A204.1 (cell line): Measurements from ENCODE around the gene TFAM.

ENCODE experiments used
- FAIRE-seq: peaks from 2 replicates; lab custom pipeline; 2012; peaks lifted over from hg19 to GRCh38; lab: Jason Lieb, UNC

The TFAM gene

GRCh38 chr10:58433571-58433970 is 48.4 kb downstream of the TFAM start:
- FAIRE-seq = no peak

DNA sequence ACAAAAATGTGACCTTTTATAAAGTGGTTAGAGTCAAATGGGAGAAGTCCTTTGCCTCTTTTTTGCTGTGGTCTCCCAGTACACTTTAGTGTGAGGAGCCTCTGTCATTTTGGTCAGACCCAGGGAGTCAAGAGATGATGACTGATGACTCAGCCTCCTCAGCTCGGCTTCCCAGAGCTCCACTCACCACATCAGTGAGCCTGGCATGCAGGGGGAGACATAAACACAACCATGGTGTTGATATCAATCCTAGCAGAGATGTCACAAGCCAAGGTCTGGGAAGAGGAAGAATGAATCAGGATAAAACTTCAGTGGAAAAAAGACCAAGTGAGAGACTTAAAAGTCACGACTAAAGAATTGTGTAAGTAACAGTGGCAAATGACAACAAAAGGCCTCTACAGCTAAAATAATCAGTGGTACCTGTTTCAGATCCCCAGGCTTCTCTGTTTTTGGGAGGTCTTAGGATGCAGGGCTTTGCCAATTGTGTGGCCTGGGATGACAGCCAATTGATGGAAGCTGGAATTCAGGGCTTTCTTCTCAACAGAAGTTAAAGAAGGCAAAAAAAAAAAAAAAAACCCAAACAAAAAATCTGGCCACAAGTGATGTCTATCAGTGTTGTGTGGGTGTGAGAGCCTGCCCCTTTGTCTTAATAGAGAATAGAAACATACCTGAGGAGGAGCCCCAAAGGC is 50.2 kb downstream of the TFAM start:
- FAIRE-seq = no peak

DNA sequence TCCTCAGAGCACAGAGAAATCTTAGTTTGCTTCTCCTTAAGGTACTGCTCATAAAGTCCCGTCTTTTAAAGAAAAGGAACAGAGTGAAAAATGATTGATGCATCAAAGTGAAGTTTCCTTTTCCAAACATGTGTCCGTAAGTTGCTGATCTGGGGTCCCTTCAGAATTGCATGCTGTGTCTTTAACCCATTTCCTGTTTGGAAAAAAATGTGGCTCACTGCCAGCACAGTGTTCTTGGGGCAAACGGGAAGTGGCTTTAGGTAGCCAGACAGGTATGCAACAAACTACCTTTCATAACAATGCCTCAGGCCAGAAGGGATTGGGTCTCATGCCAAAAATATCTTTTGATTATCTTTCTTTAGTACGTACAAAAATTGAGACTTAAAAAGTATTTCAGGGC is 50.9 kb downstream of the TFAM start:
- FAIRE-seq = no peak

- no peak for FAIRE-seq
Measured at GRCh38 chr10:58438340-58438871, 53.2 kb downstream of the TFAM start.

DNA sequence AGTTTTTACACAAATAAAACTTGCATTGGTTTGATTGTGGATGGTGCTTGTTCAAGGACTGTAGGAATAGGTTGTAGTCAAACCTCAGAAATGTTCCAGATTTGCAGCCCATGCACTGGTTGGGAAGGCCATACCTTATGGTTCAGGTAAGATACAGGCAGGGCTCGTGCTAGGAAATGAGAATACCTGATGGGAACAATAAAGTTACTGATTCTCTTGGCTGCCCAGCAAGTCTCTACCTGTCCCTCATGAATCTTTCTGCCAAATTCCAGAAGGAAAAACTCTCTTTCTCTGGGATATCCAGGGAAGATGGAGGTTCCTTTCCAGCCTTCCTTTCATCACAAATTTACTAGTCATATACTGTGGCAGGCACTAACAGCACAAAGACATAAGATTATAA is 53.8 kb downstream of the TFAM start:
- no peak for FAIRE-seq

DNA sequence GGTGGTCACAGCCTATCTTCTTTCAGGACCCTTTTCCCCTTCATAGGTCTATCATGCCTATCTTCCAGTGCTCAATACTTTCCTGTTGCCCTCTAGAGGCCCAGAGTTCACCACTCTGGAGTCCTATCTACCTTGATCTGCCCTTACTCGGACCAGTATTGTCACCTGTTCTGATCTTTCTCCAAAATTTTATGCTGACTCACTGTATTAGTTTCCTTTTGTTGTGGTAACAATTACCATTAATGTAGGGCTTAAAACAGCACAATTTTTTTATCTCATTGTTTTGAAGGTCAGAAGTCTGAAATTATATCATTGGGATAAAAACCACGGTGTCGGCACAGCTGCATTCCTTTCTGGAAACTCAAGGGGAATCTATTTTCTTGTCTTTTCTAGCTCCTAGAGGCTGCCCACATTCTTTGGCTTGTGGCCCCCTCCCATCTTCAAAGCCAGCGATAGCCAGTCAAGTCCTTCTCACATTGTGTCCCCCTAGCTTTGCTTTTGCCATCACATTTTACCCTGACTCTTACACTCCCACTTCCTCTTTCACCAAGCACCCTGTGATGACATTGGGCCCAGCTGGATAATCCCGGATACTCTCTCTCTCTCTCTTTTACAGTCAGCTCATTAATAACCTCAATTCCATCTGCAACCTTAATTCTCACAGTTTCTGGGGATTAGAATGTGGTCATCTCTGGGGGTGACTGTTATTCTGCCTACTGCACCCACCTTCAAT is 54.6 kb downstream of the TFAM start:
- no peak for FAIRE-seq

- no peak for FAIRE-seq
Measured at GRCh38 chr10:58440484-58440883, 55.3 kb downstream of the TFAM start.

GRCh38 chr10:58444321-58444720 is 59.1 kb downstream of the TFAM start:
- FAIRE-seq = no peak

DNA sequence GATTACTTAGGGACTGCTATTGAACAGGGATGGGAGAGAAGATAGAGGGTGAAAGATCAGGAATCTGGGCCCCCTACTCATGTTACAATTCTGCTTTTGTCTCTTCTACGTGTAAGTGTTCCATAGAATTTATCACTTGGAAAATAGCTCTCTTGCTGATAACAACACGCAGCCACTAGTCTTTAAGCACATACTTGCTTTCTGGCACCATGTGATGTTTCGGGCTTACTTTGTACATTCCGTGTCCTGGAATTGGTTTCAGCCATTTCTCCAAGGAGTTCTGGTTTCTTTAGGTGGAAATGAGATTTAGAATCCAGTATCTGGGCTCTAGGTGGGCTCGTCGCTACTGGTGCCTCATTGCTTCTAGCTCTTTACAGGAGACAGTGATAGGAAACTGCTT is 59.7 kb downstream of the TFAM start:
- FAIRE-seq = no peak

DNA sequence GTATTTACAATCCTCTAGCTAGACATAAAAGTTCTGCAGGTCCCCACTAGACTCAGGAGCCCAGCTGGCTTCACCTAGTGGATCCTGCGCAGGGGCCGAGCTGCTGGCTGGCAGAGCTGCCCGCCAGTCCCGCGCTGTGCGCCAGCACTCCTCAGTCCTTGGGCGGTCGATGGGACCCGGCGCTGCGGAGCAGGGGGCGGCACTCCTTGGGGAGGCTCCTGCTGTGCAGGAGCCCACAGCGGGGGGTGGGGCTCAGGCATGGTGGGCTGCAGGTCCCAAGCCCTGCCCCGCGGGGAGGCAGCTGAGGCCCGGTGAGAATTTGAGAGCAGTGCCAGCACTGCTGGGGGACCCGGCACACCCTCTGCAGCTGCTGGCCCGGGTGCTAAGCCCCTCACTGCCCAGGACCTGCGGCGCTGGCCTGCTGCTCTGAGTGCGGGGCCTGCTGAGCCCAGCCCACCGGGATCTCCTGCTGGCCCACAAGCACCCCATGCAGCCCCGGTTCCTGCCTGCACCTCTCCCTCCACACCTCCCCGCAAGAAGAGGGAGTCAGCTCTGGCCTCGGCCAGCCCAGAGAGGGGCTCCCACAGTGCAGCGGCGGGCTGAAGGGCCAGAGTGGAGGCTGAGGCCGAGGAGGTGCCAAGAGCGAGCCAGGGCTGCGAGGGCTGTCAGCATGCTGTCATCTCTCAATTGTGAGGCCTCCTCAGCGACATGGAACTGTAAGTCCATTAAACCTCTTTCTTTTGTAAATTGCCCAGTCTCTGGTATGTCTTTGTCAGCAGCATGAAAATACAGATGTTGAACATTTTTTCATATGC is 63.1 kb downstream of the TFAM start:
- FAIRE-seq = no peak
